ENCODE measurements around the gene ATP11C.

- TF ChIP-seq EZH2 (IDR thresholded peaks at IDR 0.05) (no peak), POLR2AphosphoS5 (IDR thresholded peaks at IDR 0.05; ENCODE audit: borderline replicate concordance, low read depth, low read length) (no peak), FOXP2 (optimal IDR thresholded peaks at IDR 0.05; ENCODE audit: control extremely low read depth, extremely low read length, insufficient read depth) (no peak)
These were observed 116.6 kb downstream of the ATP11C start for GRCh38 chrX:139816204-139816603.

Measured in SK-N-MC (cell line).